IMR-90 (cell line): ENCODE results near the gene TMEM145. TPM values are rescaled to one million over a fixed set of nuclear protein-coding genes. Genes with fewer than 3 reads are reported as not detected.

Experiments used
- ATAC-seq: fragments of 200-7000 bp; cut with Tn5 transposase; 2 replicates; pipeline ENCODE4 v1.9.1; 2020; ENCODE audit warnings: low read depth, mild to moderate bottlenecking, moderate library complexity
- BruUV-seq: library from RNA; stranded (reverse); fragments of 400-500 nt; replicated peaks from 2 replicates; lab custom pipeline; 2021; lab: Mats Ljungman, UMichigan
- CTCF ChIA-PET: fragments of 300-600 bp; formaldehyde crosslinking; extraction: SDS; loops from one replicate; lab custom pipeline; 2021; ENCODE audit warnings: antibody characterized with exemption; lab: Yijun Ruan, JAX
- POLR2A ChIA-PET: fragments of 300-600 bp; sonication (Branson Sonifier 250); formaldehyde crosslinking; loops from one replicate; lab custom pipeline; 2022; ENCODE audit warnings: antibody characterized with exemption; ENCODE audit not compliant: unreplicated experiment; lab: Charles Lee
- DNase-seq: peaks from one replicate; pipeline ENCODE4 v3.0.0; 2013
- H2AFZ ChIP-seq: replicated peaks from 2 replicates; pipeline ENCODE3; 2013; ENCODE audit warnings: low read length, mild to moderate bottlenecking; ENCODE audit not compliant: poor library complexity
- H2AK5ac ChIP-seq: 2 replicates; pipeline ENCODE4 v1.6.1; 2013; ENCODE audit warnings: low read depth, low read length, inconsistent platforms
- H2AK9ac ChIP-seq: replicated peaks from 2 replicates; pipeline ENCODE3; 2013; ENCODE audit warnings: mild to moderate bottlenecking, low read depth, low read length, moderate library complexity; ENCODE audit not compliant: poor library complexity
- H2BK120ac ChIP-seq: 2 replicates; pipeline ENCODE4 v1.6.1; 2013; ENCODE audit warnings: low read depth, low read length, inconsistent platforms
- H2BK15ac ChIP-seq: 3 replicates; pipeline ENCODE4 v1.6.1; 2013; ENCODE audit warnings: low read depth, low read length, inconsistent platforms
- H2BK20ac ChIP-seq: 2 replicates; pipeline ENCODE4 v1.6.1; 2013; ENCODE audit warnings: low read depth, mild to moderate bottlenecking, inconsistent platforms, low read length, moderate library complexity
- H2BK5ac ChIP-seq: 2 replicates; pipeline ENCODE4 v1.6.1; 2013; ENCODE audit warnings: mild to moderate bottlenecking, low read depth, low read length, inconsistent platforms; ENCODE audit not compliant: poor library complexity, severe bottlenecking
- H3K14ac ChIP-seq: replicated peaks from 2 replicates; pipeline ENCODE4 v1.6.1; 2013; ENCODE audit warnings: low read depth, low read length, inconsistent platforms
- H3K18ac ChIP-seq: 2 replicates; pipeline ENCODE4 v1.6.1; 2013; ENCODE audit warnings: low read depth, low read length, control low read depth
- H3K23ac ChIP-seq: 2 replicates; pipeline ENCODE4 v1.6.1; 2013; ENCODE audit warnings: low read depth, low read length, inconsistent platforms
- H3K27ac ChIP-seq: 2 replicates; pipeline ENCODE4 v1.5.1; 2013; ENCODE audit warnings: mild to moderate bottlenecking, control low read depth, low read length; ENCODE audit not compliant: insufficient read depth
- H3K27me3 ChIP-seq: 2 replicates; pipeline ENCODE4 v1.6.1; 2013; ENCODE audit warnings: low read length; ENCODE audit not compliant: control insufficient read depth, insufficient read depth
- H3K36me3 ChIP-seq: 2 replicates; pipeline ENCODE4 v1.6.1; 2013; ENCODE audit warnings: low read length, mixed read lengths; ENCODE audit not compliant: control insufficient read depth, insufficient read depth
- H3K4ac ChIP-seq: 2 replicates; pipeline ENCODE4 v1.6.1; 2013; ENCODE audit warnings: low read depth, low read length, inconsistent platforms
- H3K4me1 ChIP-seq: 2 replicates; pipeline ENCODE4 v1.6.1; 2013; ENCODE audit warnings: low read length, mixed read lengths; ENCODE audit not compliant: control insufficient read depth, insufficient read depth
- H3K4me2 ChIP-seq: 2 replicates; pipeline ENCODE4 v1.6.1; 2013; ENCODE audit warnings: low read depth, mild to moderate bottlenecking, control low read depth, low read length, moderate library complexity
- H3K4me3 ChIP-seq: 2 replicates; pipeline ENCODE4 v1.5.1; 2013; ENCODE audit warnings: low read depth, mild to moderate bottlenecking, control low read depth, low read length, moderate library complexity; ENCODE audit not compliant: insufficient read depth
- H3K56ac ChIP-seq: 2 replicates; pipeline ENCODE4 v1.6.1; 2013; ENCODE audit warnings: low read length, inconsistent platforms; ENCODE audit not compliant: insufficient read depth; ENCODE audit errors: extremely low read depth
- H3K79me1 ChIP-seq, 2 experiments: 2 replicates each; pipeline ENCODE4 v1.6.1; 2013; ENCODE audit warnings: low read length in 2 of 2, inconsistent platforms in 1 of 2, low read depth in 1 of 2
- H3K9ac ChIP-seq: 2 replicates; pipeline ENCODE4 v1.6.1; 2013; ENCODE audit warnings: low read depth, low read length, control low read depth
- H3K9me1 ChIP-seq: 2 replicates; pipeline ENCODE4 v1.6.1; 2013; ENCODE audit warnings: low read length, inconsistent platforms; ENCODE audit not compliant: insufficient read depth
- H3K9me3 ChIP-seq: 2 replicates; pipeline ENCODE4 v1.6.1; 2013; ENCODE audit warnings: low read length; ENCODE audit not compliant: control insufficient read depth, insufficient read depth
- H4K20me1 ChIP-seq: 2 replicates; pipeline ENCODE4 v1.6.1; 2013; ENCODE audit warnings: low read length, inconsistent platforms; ENCODE audit not compliant: insufficient read depth
- H4K5ac ChIP-seq: 2 replicates; pipeline ENCODE4 v1.6.1; 2013; ENCODE audit warnings: mild to moderate bottlenecking, low read depth, low read length, control low read depth
- H4K8ac ChIP-seq, 2 experiments: 2 replicates each; pipeline ENCODE4 v1.6.1; 2013; ENCODE audit warnings: low read depth in 2 of 2, low read length in 2 of 2, control low read depth in 1 of 2, inconsistent platforms in 1 of 2
- H4K91ac ChIP-seq: 2 replicates; pipeline ENCODE4 v1.6.1; 2013; ENCODE audit warnings: low read depth, low read length, inconsistent platforms; ENCODE audit not compliant: insufficient read depth
- BHLHE40 ChIP-seq: fragments of 150-350 bp; IDR thresholded peaks from 2 replicates; pipeline ENCODE4 v1.6.1; 2016; ENCODE audit warnings: mild to moderate bottlenecking, low read depth, low read length
- CEBPB ChIP-seq: IDR thresholded peaks from 2 replicates; pipeline ENCODE4 v1.6.1; 2012; ENCODE audit warnings: low read depth, low read length, improper control_type of control experiment
- CHD1 ChIP-seq: IDR thresholded peaks from 2 replicates; pipeline ENCODE4 v1.6.1; 2012; ENCODE audit warnings: low read depth, low read length, improper control_type of control experiment
- CTCF ChIP-seq: conservative IDR thresholded peaks from 2 replicates; pipeline ENCODE4 v1.5.1; 2012; ENCODE audit warnings: mild to moderate bottlenecking, low read depth, low read length, improper control_type of control experiment
- ELK1 ChIP-seq: fragments of 150-350 bp; IDR thresholded peaks from 2 replicates; pipeline ENCODE4 v1.6.1; 2016; ENCODE audit warnings: low read depth, mild to moderate bottlenecking, low read length, moderate library complexity, borderline replicate concordance
- MAFK ChIP-seq: IDR thresholded peaks from 2 replicates; pipeline ENCODE4 v1.6.1; 2012; ENCODE audit warnings: low read depth, low read length, improper control_type of control experiment
- MAZ ChIP-seq: IDR thresholded peaks from 2 replicates; pipeline ENCODE4 v1.6.1; 2012; ENCODE audit warnings: low read depth, mild to moderate bottlenecking, low read length, improper control_type of control experiment, moderate library complexity, borderline replicate concordance
- MXI1 ChIP-seq: IDR thresholded peaks from 2 replicates; pipeline ENCODE4 v1.6.1; 2012; ENCODE audit warnings: low read depth, mild to moderate bottlenecking, low read length, moderate library complexity, borderline replicate concordance
- NFE2L2 ChIP-seq: fragments of 150-350 bp; IDR thresholded peaks from 2 replicates; pipeline ENCODE4 v1.6.1; 2016; ENCODE audit warnings: low read depth, mild to moderate bottlenecking, low read length
- POLR2A ChIP-seq: IDR thresholded peaks from 2 replicates; pipeline ENCODE4 v1.6.1; 2012; ENCODE audit warnings: mild to moderate bottlenecking, low read depth, low read length
- RAD21 ChIP-seq: IDR thresholded peaks from 2 replicates; pipeline ENCODE4 v1.6.1; 2012; ENCODE audit warnings: low read length, improper control_type of control experiment
- RCOR1 ChIP-seq: IDR thresholded peaks from 2 replicates; pipeline ENCODE4 v1.6.1; 2012; ENCODE audit warnings: mild to moderate bottlenecking, low read length, improper control_type of control experiment; ENCODE audit not compliant: insufficient replicate concordance
- RFX5 ChIP-seq: IDR thresholded peaks from 2 replicates; pipeline ENCODE4 v1.8.0; 2012; ENCODE audit warnings: low read depth, mild to moderate bottlenecking, low read length, moderate library complexity
- SMC3 ChIP-seq: fragments of 150-350 bp; IDR thresholded peaks from 2 replicates; pipeline ENCODE4 v1.6.1; 2016; ENCODE audit warnings: low read depth, mild to moderate bottlenecking, antibody characterized with exemption, low read length, moderate library complexity
- USF2 ChIP-seq: fragments of 150-350 bp; IDR thresholded peaks from 2 replicates; pipeline ENCODE4 v1.6.1; 2017; ENCODE audit warnings: mild to moderate bottlenecking, antibody characterized with exemption, low read length, low read depth
- WGBS, 2 experiments: methylation state at CpG; one replicate each; pipeline versions ENCODE4 v1.1.5 to v1.1.7; 2013; ENCODE audit warnings: missing lambda C conversion rate in 2 of 2; ENCODE audit not compliant: insufficient read length in 1 of 2; ENCODE audit errors: extremely low coverage in 2 of 2; 5-methylcytosine and 5-hydroxymethylcytosine counted together
- dilution Hi-C: fragments of 300-500 bp; cut with HindIII; formaldehyde crosslinking; loops from one replicate; pipeline ENCODE4 v1.14.3; 2018; ENCODE audit warnings: low sequenced_read_pairs; ENCODE audit not compliant: unreplicated experiment
- in situ Hi-C: fragments of 300-500 bp; cut with MboI; formaldehyde crosslinking; loops from 3 replicates; pipeline ENCODE4 v1.14.3; 2019; ENCODE audit warnings: low sequenced_read_pairs, inconsistent platforms, mixed read lengths
- intact Hi-C: fragments of 100-400 bp; cut with micrococcal nuclease; formaldehyde crosslinking; loops from 2 replicates; pipeline ENCODE4 v1.10.0; 2022
- polyA plus RNA-seq, 3 experiments: library from polyadenylated mRNA; depleted of rRNA; stranded (reverse); fragments of >200 nt; gene quantifications; 2 replicates each; pipeline ENCODE4 v1.2.3, GENCODE V29; 2012; ENCODE audit warnings: low replicate concordance in 1 of 3
- total RNA-seq: library from RNA; depleted of rRNA; stranded (reverse); fragments of >200 nt; gene quantifications from 2 replicates; pipeline ENCODE4 v1.2.3, GENCODE V29; 2012

TMEM145 gene
- total and polyA plus RNA-seq, 2 of the 4 experiments (the other 2 are of a cell fraction), result under 0.01 to 0.41 TPM

- Histone ChIP-seq H3K36me3 (peaks cover 18% of the 10 kb centered on the region; the same call in 1 of the 2 replicates), H2AK5ac (no peak overlapping the region), H4K20me1 (no peaks in the 10 kb centered on the region), H2BK120ac (no peak overlapping the region), H3K14ac (no peak overlapping the region), H3K4me3 (no peak overlapping the region), H3K18ac (no peak overlapping the region), H4K8ac (no peak overlapping the region), H3K23ac (no peak overlapping the region), H2BK15ac (no peak overlapping the region), H2AK9ac (no peak overlapping the region), H2BK5ac (no peak overlapping the region), H4K91ac (no peak overlapping the region), H3K9me1 (no peaks in the 10 kb centered on the region; the same call in 1 of the 2 replicates), H3K9me3 (no peaks in the 10 kb centered on the region), H3K79me1 (no peaks in the 10 kb centered on the region), H2BK20ac (no peak overlapping the region), H3K27me3 (no peaks in the 10 kb centered on the region), H4K5ac (no peak overlapping the region), H3K9ac (no peak overlapping the region), H3K4me1 (no peaks in the 10 kb centered on the region; the same call in 1 of the 2 replicates), H3K56ac (no peak overlapping the region), H3K4ac (no peak overlapping the region), H3K27ac (no peak overlapping the region), H3K4me2 (no peak overlapping the region), H2AFZ (no peak overlapping the region)
- CTCF ChIA-PET, result no interaction called here
- in situ Hi-C loops, result no loop called here
- TF ChIP-seq USF2, result no peak
- no peak for TF ChIP-seq MAFK
- TF ChIP-seq POLR2A, result no peak
- no peak for TF ChIP-seq MAZ
- TF ChIP-seq CTCF, result no peak
- TF ChIP-seq RAD21, result no peak
- no peak for TF ChIP-seq CEBPB
- no peak for TF ChIP-seq RCOR1
- TF ChIP-seq ELK1, result no peak
- TF ChIP-seq NFE2L2, result no peak
- TF ChIP-seq MXI1, result no peak
- TF ChIP-seq CHD1, result no peak
- TF ChIP-seq SMC3, result no peak
- no peak for TF ChIP-seq BHLHE40
- no peak for TF ChIP-seq RFX5
- BruUV-seq, result no TSS peak
- POLR2A ChIA-PET, result no interaction called here
- intact Hi-C loops, result no loop called here
- no peak for ATAC-seq
- no peak for DNase-seq
- 87% methylated on average over 3 of the region's 18 CpGs; no CpG with 5 or more reads in 1 of the 2 experiments for WGBS, 2 experiments
- dilution Hi-C loops, result no loop called here
Observed at GRCh38 chr19:42344336-42344893, 31.3 kb downstream of the TMEM145 start.
